Vagina (tissue), 2 donors: ENCODE measurements around the gene CPSF4. TPM values are rescaled to one million over a fixed set of nuclear protein-coding genes. Genes with fewer than 3 reads are reported as not detected.

Experiments used
- DNase-seq, 2 donors: peaks; one replicate each; pipeline ENCODE4 v3.0.0-alpha.2; 2017; ENCODE audit errors: extremely low spot score in 2 of 2
- H3K27ac ChIP-seq: fragments of 200-600 bp; sonication (generic); one replicate; pipeline ENCODE4 v1.5.1; 2019
- H3K27me3 ChIP-seq: fragments of 200-600 bp; sonication (generic); one replicate; pipeline ENCODE4 v1.5.1; 2019
- H3K36me3 ChIP-seq, 2 donors: fragments of 200-600 bp; sonication (generic); one replicate each; pipeline ENCODE4 v1.5.1; 2017 to 2019
- H3K4me1 ChIP-seq: fragments of 200-600 bp; sonication (generic); one replicate; pipeline ENCODE4 v1.5.1; 2019
- H3K4me3 ChIP-seq, 2 donors: fragments of 200-600 bp; sonication (generic); 1 replicate in 1 of 2; 2 replicates in 1 of 2; pipeline ENCODE4 v1.5.1; 2016 to 2019
- H3K9me3 ChIP-seq: fragments of 200-600 bp; sonication (generic); one replicate; pipeline ENCODE4 v1.5.1; 2019
- CTCF ChIP-seq, 3 experiments: fragments of 450-650 bp in 2 of 3; fragments of 200-600 bp in 1 of 3; sonication (generic) in 1 of 3; IDR thresholded peaks; one replicate each; pipeline ENCODE4 v1.5.1; 2017 to 2019; ENCODE audit warnings: antibody characterized with exemption in 3 of 3, mild to moderate bottlenecking in 2 of 3, moderate library complexity in 2 of 3
- POLR2A ChIP-seq, 2 donors: fragments of 450-650 bp; IDR thresholded peaks; one replicate each; pipeline ENCODE4 v1.6.1; 2017; ENCODE audit warnings: antibody characterized with exemption in 2 of 2, mild to moderate bottlenecking in 2 of 2, moderate library complexity in 2 of 2
- POLR2AphosphoS5 ChIP-seq, 2 donors: sonication (generic); formaldehyde crosslinking; IDR thresholded peaks; one replicate each; pipeline ENCODE4 v1.9.0; 2017; ENCODE audit warnings: antibody characterized with exemption in 2 of 2, mild to moderate bottlenecking in 2 of 2, low read depth in 1 of 2; ENCODE audit not compliant: insufficient read depth in 1 of 2
- intact Hi-C: fragments of 100-400 bp; cut with DNase I; formaldehyde crosslinking; loops from one replicate; pipeline ENCODE4 v1.15.1; 2023
- total RNA-seq: library from RNA; depleted of rRNA; stranded (reverse); fragments of >200 nt; gene quantifications from one replicate; pipeline ENCODE4 v1.2.3, GENCODE V29; 2016

Gene CPSF4
- total RNA-seq, 1 donor from 2014 or later: 23.8 TPM

GRCh38 chr7:99397297-99397983 is 41.3 kb upstream of the CPSF4 start:
- intact Hi-C loops: no loop called here
- H3K36me3 ChIP-seq: peaks cover 0 to 78% of the 10 kb centered on the region in 2 donors
- no peak for DNase-seq
- H3K4me3 ChIP-seq: no peak overlapping the region
- H3K27ac ChIP-seq: no peak overlapping the region
- H3K9me3 ChIP-seq: no peaks in the 10 kb centered on the region
- H3K4me1 ChIP-seq: peaks cover 17% of the 10 kb centered on the region
- no peaks in the 10 kb centered on the region for H3K27me3 ChIP-seq
- TF ChIP-seq POLR2AphosphoS5 (IDR thresholded peaks at IDR 0.05; ENCODE audit: insufficient read depth in 1 of 2, low read depth in 1 of 2): no peak
- TF ChIP-seq POLR2A (IDR thresholded peaks at IDR 0.05): no peak
- TF ChIP-seq CTCF (IDR thresholded peaks at IDR 0.05): no peak

GRCh38 chr7:99398891-99399445 is 39.8 kb upstream of the CPSF4 start:
- TF ChIP-seq POLR2A (IDR thresholded peaks at IDR 0.05) (no peak), CTCF (IDR thresholded peaks at IDR 0.05) (no peak), POLR2AphosphoS5 (IDR thresholded peaks at IDR 0.05; ENCODE audit: insufficient read depth in 1 of 2, low read depth in 1 of 2) (no peak)
- Histone ChIP-seq H3K4me1 (peaks cover 2% of the 10 kb centered on the region), H3K27ac (no peak overlapping the region), H3K9me3 (no peaks in the 10 kb centered on the region), H3K4me3 (no peak overlapping the region), H3K36me3 (peaks cover 0 to 94% of the 10 kb centered on the region in 2 donors), H3K27me3 (no peaks in the 10 kb centered on the region)
- no peak for DNase-seq
- intact Hi-C loops: no loop called here

- DNase-seq: no peak
- Histone ChIP-seq H3K4me1 (peaks cover 3% of the 10 kb centered on the region), H3K36me3 (peaks cover 0 to 90% of the 10 kb centered on the region in 2 donors), H3K27me3 (no peaks in the 10 kb centered on the region), H3K4me3 (no peak overlapping the region), H3K27ac (no peak overlapping the region), H3K9me3 (no peaks in the 10 kb centered on the region)
- TF ChIP-seq CTCF (IDR thresholded peaks at IDR 0.05) (no peak), POLR2A (IDR thresholded peaks at IDR 0.05) (no peak), POLR2AphosphoS5 (IDR thresholded peaks at IDR 0.05; ENCODE audit: insufficient read depth in 1 of 2, low read depth in 1 of 2) (no peak)
- intact Hi-C loops: no loop called here
These were observed 39.1 kb upstream of the CPSF4 start for GRCh38 chr7:99399597-99399996.

- Histone ChIP-seq H3K4me1 (peaks cover 36% of the 10 kb centered on the region), H3K27me3 (no peaks in the 10 kb centered on the region), H3K27ac (no peak overlapping the region), H3K9me3 (no peaks in the 10 kb centered on the region), H3K36me3 (peaks cover 0 to 59% of the 10 kb centered on the region in 2 donors), H3K4me3 (no peak overlapping the region)
- TF ChIP-seq CTCF (IDR thresholded peaks at IDR 0.05) (no peak), POLR2AphosphoS5 (IDR thresholded peaks at IDR 0.05; ENCODE audit: insufficient read depth in 1 of 2, low read depth in 1 of 2) (no peak), POLR2A (IDR thresholded peaks at IDR 0.05) (no peak)
- intact Hi-C loops: loop anchor here (10.0 kb wide), 1 partner anchor 258 kb away; the partner anchor contains the start of gene SMURF1
- DNase-seq: no peak
These were observed 35.9 kb upstream of the CPSF4 start for GRCh38 chr7:99402854-99403253.

GRCh38 chr7:99403764-99404163 is 35.0 kb upstream of the CPSF4 start:
- intact Hi-C loops: loop anchor here (10.0 kb wide), 1 partner anchor 259 kb away; the partner anchor contains the start of gene SMURF1
- TF ChIP-seq CTCF (IDR thresholded peaks at IDR 0.05) (no peak), POLR2AphosphoS5 (IDR thresholded peaks at IDR 0.05; ENCODE audit: insufficient read depth in 1 of 2, low read depth in 1 of 2) (no peak), POLR2A (IDR thresholded peaks at IDR 0.05) (no peak)
- H3K4me1 ChIP-seq: peaks cover 39% of the 10 kb centered on the region
- H3K4me3 ChIP-seq: no peak overlapping the region
- no peaks in the 10 kb centered on the region for H3K9me3 ChIP-seq
- peaks cover 0 to 51% of the 10 kb centered on the region in 2 donors for H3K36me3 ChIP-seq
- no peak overlapping the region for H3K27ac ChIP-seq
- no peak for DNase-seq
- no peaks in the 10 kb centered on the region for H3K27me3 ChIP-seq
